GM13976 (cell line): ENCODE results near the gene TTLL6.

Experiments used
- DNase-seq: peaks from one replicate; pipeline ENCODE4 v3.0.0; 2012; ENCODE audit warnings: low spot score
- in situ Hi-C: fragments of 300-500 bp; cut with MboI; formaldehyde crosslinking; loops from one replicate; pipeline ENCODE4 v1.12.0; 2022; ENCODE audit warnings: low sequenced_read_pairs, mixed read lengths, inconsistent platforms; ENCODE audit not compliant: unreplicated experiment
- TF ChIP-seq, protein P1 (sequence below): IDR thresholded peaks from 2 replicates; pipeline ENCODE4 v1.5.1; 2012; ENCODE audit warnings: borderline replicate concordance, mild to moderate bottlenecking; ENCODE audit not compliant: insufficient read depth; ENCODE audit errors: extremely low read depth, missing control alignments, control extremely low read depth

TTLL6 gene

DNA sequence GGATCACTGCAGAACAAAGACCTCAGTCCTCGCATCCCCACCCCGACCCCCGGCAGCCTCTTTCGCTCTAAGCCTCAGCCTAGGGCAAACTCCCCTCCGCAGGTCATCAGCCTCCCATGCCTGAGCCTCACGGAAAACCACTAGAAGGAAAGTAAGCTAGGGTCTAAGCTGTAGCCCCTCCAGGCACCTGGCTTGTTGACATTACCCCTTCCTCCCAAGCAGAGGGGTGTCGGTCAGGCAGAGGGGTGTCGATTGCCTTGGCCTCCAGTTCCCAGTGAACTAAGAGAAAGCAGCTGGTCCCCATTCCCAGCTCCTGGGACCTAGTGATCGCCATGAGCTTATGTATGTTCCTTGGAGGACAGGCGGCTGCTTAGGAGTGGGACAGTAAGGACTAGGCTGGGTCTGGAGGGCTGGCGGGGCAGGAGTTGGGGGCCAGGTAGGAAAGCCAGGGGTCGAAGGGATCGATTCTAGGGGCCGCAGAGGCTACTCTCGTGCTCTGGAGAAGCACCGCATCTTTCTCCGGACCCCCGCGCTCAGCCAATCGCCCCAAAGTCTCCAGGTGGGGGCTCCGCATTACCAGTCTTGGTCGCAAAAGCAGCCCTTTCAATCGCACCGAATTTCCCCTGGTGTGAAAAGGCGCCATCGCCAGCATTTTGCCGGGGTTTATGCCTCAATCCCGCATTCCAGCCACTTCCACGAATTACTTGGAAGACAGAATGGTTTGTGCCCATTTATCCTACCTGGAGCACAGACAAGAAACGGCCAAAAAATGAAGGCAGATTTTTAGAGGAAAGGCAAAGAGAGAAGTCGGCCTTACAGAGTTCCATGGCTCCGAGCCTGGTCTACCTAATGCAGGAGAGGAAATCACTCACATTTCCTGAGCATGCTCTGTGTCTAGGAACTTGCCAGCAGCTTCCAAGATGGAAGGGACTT lies 67.1 kb downstream of the TTLL6 start:
- in situ Hi-C loops = no loop called here
- TF ChIP-seq, protein P1, sequence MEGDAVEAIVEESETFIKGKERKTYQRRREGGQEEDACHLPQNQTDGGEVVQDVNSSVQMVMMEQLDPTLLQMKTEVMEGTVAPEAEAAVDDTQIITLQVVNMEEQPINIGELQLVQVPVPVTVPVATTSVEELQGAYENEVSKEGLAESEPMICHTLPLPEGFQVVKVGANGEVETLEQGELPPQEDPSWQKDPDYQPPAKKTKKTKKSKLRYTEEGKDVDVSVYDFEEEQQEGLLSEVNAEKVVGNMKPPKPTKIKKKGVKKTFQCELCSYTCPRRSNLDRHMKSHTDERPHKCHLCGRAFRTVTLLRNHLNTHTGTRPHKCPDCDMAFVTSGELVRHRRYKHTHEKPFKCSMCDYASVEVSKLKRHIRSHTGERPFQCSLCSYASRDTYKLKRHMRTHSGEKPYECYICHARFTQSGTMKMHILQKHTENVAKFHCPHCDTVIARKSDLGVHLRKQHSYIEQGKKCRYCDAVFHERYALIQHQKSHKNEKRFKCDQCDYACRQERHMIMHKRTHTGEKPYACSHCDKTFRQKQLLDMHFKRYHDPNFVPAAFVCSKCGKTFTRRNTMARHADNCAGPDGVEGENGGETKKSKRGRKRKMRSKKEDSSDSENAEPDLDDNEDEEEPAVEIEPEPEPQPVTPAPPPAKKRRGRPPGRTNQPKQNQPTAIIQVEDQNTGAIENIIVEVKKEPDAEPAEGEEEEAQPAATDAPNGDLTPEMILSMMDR = no peak
- DNase-seq = no peak

DNA sequence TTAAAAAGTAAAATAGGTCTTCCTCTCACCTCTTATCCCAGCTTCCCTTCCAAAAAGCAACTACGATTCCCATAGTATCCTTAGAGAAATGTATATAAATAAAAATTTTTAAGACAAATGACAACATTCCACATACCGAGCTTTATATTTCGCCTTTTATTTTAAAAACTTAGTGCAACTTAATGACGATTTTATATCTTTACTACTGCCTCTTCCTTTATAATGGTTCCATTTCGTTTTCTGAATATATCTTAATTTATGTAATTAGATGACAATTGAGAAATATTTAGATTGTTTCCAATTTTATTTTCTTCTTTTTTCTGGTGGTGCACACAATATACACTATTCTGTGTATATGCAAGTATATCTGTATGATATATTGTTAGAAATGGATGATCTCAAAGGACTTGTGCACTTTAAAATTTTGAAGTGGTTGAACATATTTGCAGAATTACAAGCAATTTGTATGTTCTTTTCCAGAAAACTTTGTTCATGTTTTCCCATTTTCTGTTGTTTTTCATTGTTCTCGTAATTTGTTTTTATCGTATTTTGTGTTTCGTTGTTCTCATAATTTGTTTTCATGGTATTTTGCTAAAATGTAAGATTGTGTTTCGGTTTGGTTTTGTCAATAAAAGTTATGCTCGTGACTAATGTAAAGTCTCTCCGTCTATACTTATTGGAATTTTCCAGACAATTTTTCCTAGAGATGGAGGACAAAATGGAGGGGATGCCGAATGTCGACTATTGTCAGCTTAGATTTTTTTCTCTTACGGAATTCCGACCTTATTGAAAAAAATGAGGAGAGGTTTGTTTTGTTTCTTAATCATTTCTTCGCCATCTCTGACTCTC lies 68.1 kb downstream of the TTLL6 start:
- in situ Hi-C loops = no loop called here
- DNase-seq = no peak
- TF ChIP-seq, protein P1 = no peak

DNA sequence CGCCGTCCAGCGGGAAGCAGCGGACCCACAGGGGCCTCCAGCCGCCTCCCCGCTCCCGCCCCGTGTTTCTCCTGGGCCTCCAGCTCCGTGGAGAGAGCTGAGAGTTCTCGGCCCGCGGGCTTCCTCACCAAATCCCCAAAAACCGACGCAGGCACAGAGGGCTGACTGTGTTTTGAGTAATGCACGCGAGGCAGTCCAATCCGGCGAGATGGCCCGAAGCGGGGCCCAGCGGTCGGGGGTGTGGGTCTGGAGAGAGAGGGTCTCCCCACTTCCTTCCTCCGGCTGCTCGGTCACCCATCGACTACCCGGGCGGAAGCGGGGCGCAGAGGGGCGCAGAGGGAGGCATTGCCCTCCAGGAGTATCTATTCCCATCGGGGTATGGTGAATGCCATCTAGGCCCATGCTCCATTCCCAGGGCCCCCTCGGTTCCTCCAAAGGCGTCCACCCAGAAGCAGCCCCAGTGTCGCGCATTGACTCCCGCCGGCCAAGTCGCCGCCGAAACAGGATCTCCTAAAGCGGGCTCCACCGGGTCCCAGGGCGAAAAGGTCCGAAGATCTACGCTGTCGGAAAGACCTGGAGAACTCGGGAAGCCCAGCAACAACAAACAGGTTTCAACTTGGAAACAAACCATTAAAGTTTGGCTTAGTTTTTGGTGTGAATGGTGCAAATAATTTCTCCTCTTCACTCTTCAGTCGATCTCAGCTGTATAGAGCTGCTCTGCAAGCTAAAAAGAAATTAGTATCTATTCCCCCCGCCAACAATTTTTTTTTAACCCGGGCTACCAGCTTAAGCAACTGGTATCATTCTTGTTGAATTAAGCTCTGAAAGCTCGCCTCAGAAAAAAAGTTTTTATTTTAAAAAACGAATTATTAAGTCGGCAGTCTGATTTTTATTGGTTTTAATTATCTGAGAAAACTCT lies 69.3 kb downstream of the TTLL6 start:
- TF ChIP-seq, protein P1 = no peak
- DNase-seq = no peak
- in situ Hi-C loops = no loop called here

DNA sequence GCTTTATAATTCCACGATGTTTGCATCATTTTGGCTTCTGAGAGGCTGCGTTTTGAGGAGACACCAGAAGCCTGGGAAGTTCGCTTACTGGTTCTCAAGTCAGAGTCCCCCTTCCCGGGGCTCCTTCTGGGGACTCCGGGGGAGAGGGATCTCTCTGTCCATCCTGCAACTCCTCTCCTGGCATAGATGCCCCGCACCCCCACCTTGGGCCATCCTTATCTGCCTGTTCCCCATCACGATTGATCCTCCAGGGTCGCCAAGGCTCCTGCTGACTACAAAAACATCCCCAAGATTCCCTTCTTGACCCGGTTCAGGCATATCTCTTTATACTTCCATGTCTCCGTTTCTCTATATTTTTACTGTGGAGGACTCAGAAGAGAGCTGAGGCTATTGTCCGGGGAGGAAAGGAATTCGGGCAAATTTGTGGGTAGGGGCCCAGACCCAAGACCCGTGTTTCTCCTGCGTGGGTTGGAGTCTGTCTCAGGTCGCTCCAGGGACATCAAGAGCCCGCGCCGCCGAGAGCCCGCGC lies 70.0 kb downstream of the TTLL6 start:
- DNase-seq = no peak
- in situ Hi-C loops = no loop called here
- TF ChIP-seq, protein P1 = no peak

DNA sequence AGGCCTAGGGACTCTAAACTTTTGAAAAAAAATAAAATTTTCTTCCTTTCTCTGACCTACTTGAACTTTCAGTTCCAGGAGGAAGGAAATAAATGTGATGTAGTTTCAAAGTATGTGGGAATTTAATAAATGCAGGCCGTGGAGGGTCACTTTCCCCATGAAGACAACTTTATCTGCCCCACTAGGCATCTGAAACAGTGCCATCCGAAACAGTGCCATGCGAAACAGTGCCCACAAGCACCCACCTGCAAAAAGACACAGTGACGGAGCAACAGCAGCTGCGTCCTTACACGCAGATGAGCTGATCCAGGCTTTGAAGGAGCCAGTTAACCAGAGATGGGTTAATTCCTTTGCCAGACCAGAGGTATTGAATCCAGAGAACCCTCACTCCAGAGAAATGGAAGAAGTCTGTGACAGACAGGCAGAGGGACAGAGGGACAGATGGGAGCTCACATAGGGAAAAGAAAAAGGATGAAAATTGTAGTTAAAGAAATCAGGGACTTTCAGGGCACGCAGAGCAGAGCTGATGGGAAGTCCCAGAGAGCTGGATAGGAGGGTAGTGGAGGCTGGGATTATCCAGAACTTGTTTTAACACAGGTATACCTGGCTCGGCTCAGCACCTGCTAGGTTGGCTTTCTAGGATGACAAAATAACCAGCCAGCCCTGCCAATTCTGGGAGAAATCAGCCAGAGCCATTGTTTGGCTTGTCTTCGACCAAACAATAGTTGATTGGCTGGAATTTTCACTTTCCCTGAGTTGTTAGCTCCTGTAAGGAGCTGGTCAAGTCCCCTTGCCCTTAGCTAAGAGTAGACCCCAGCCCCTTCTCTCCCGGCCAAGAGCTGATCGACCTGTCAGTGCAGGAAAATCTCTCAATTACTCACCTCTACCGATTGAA lies 71.4 kb downstream of the TTLL6 start:
- TF ChIP-seq, protein P1 = no peak
- in situ Hi-C loops = no loop called here
- DNase-seq = no peak
